OCI-LY7 (cell line): Measurements from ENCODE around the gene MN1. TPM values are rescaled to one million over a fixed set of nuclear protein-coding genes. Genes with fewer than 3 reads are reported as not detected.

Experiments used
- BruUV-seq: library from RNA; stranded (reverse); fragments of 400-500 nt; replicated peaks from 2 replicates; lab custom pipeline; 2021; lab: Mats Ljungman, UMichigan
- CTCF ChIA-PET: fragments of 300-600 bp; sonication (Branson Sonifier 250); formaldehyde crosslinking; loops from one replicate; lab custom pipeline; 2022; ENCODE audit warnings: antibody characterized with exemption; ENCODE audit not compliant: unreplicated experiment; lab: Charles Lee
- POLR2A ChIA-PET: fragments of 300-600 bp; sonication (Branson Sonifier 250); formaldehyde crosslinking; loops from one replicate; lab custom pipeline; 2022; ENCODE audit warnings: antibody characterized with exemption; lab: Charles Lee
- DNase-seq: peaks from one replicate; pipeline ENCODE4 v3.0.0-alpha.2; 2015; ENCODE audit warnings: low spot score
- H2AFZ ChIP-seq: fragments of 200-600 bp; sonication (generic), shearing (Covaris generic); 2 replicates; pipeline ENCODE4 v1.6.1; 2014; ENCODE audit warnings: mild to moderate bottlenecking, antibody characterized with exemption, low read length, moderate library complexity
- H3K27ac ChIP-seq: fragments of 200-600 bp; sonication (generic); 2 replicates; pipeline ENCODE4 v1.5.1; 2014; ENCODE audit warnings: mixed run types, low read depth, mild to moderate bottlenecking, moderate library complexity, low read length, inconsistent platforms; ENCODE audit not compliant: poor library complexity, severe bottlenecking
- H3K36me3 ChIP-seq: fragments of 200-600 bp; sonication (generic); 2 replicates; pipeline ENCODE4 v1.6.1; 2014; ENCODE audit warnings: mild to moderate bottlenecking, antibody characterized with exemption, low read length, moderate library complexity, mixed read lengths; ENCODE audit not compliant: insufficient read depth
- H3K4me1 ChIP-seq: fragments of 200-600 bp; sonication (generic); 2 replicates; pipeline ENCODE4 v1.5.1; 2014; ENCODE audit warnings: mild to moderate bottlenecking, low read length; ENCODE audit not compliant: insufficient read depth, poor library complexity, severe bottlenecking
- H3K4me2 ChIP-seq: fragments of 200-600 bp; sonication (generic); 2 replicates; pipeline ENCODE4 v1.6.1; 2014; ENCODE audit warnings: mild to moderate bottlenecking, low read length
- H3K4me3 ChIP-seq: fragments of 200-600 bp; sonication (generic); 2 replicates; pipeline ENCODE4 v1.5.1; 2014; ENCODE audit warnings: mild to moderate bottlenecking, low read depth, low read length; ENCODE audit not compliant: poor library complexity, severe bottlenecking
- H3K79me2 ChIP-seq: fragments of 200-600 bp; sonication (generic); 2 replicates; pipeline ENCODE4 v1.6.1; 2016; ENCODE audit warnings: low read depth, mild to moderate bottlenecking, low read length, moderate library complexity, mixed read lengths; ENCODE audit not compliant: insufficient read depth
- H3K9me2 ChIP-seq: fragments of 200-600 bp; sonication (generic); 2 replicates; pipeline ENCODE4 v1.6.1; 2016; ENCODE audit warnings: mild to moderate bottlenecking, low read length, mixed read lengths; ENCODE audit not compliant: insufficient read depth
- H3K9me3 ChIP-seq: fragments of 200-600 bp; sonication (generic); 2 replicates; pipeline ENCODE4 v1.6.1; 2014; ENCODE audit warnings: mild to moderate bottlenecking, mixed run types, low read length, mixed read lengths
- H4K20me1 ChIP-seq: fragments of 200-600 bp; sonication (generic); 2 replicates; pipeline ENCODE4 v1.6.1; 2014; ENCODE audit warnings: mild to moderate bottlenecking, antibody characterized with exemption, low read length, moderate library complexity, mixed read lengths; ENCODE audit not compliant: insufficient read depth
- CTCF ChIP-seq: fragments of 200-600 bp; sonication (generic); conservative IDR thresholded peaks from 2 replicates; pipeline ENCODE4 v1.5.1; 2014; ENCODE audit warnings: mild to moderate bottlenecking, antibody characterized with exemption, low read length, moderate library complexity, mixed read lengths
- EZH2phosphoT487 ChIP-seq: fragments of 200-600 bp; sonication (generic); IDR thresholded peaks from 2 replicates; pipeline ENCODE4 v1.6.1; 2018; ENCODE audit warnings: low read depth, borderline replicate concordance, mild to moderate bottlenecking, mixed run types, antibody characterized with exemption, low read length, moderate library complexity, mixed read lengths
- intact Hi-C: fragments of 100-400 bp; cut with micrococcal nuclease; formaldehyde crosslinking; loops from one replicate; pipeline ENCODE4 v1.10.0; 2022; ENCODE audit not compliant: unreplicated experiment
- total RNA-seq, 2 experiments: library from RNA; depleted of rRNA in 1 of 2; stranded (reverse); fragments of >200 nt in 1 of 2; shearing (Covaris generic) in 1 of 2; gene quantifications; 2 replicates each; pipeline ENCODE4 v1.2.3, GENCODE V29; 2014 to 2022

MN1 gene
- total RNA-seq, 2 experiments from 2014 or later = 0.47 TPM; not detected in 1

GRCh38 chr22:27788500-27789288 is 12.9 kb downstream of the MN1 start:
- no peaks in the 10 kb centered on the region for H3K79me2 ChIP-seq
- no peaks in the 10 kb centered on the region for H3K36me3 ChIP-seq
- no peaks in the 10 kb centered on the region for H3K9me3 ChIP-seq
- no peaks in the 10 kb centered on the region for H3K4me1 ChIP-seq
- ChIA-PET CTCF (no interaction called here), POLR2A (no interaction called here)
- H3K9me2 ChIP-seq = no peaks in the 10 kb centered on the region
- no peak overlapping the region for H3K27ac ChIP-seq
- no peak for DNase-seq
- TF ChIP-seq EZH2phosphoT487 (no peak), CTCF (no peak)
- no peak overlapping the region for H3K4me2 ChIP-seq
- H4K20me1 ChIP-seq = no peaks in the 10 kb centered on the region
- H2AFZ ChIP-seq = no peak overlapping the region
- H3K4me3 ChIP-seq = no peak overlapping the region
- BruUV-seq = no TSS peak
- intact Hi-C loops = no loop called here

GRCh38 chr22:27786965-27787364 is 14.6 kb downstream of the MN1 start:
- BruUV-seq = no TSS peak
- intact Hi-C loops = no loop called here

More at GRCh38 chr22:27786965-27787364, 14.6 kb downstream of the MN1 start:
- H2AFZ ChIP-seq = no peak overlapping the region
- CTCF ChIA-PET = no interaction called here
- no peak for TF ChIP-seq EZH2phosphoT487
- TF ChIP-seq CTCF = no peak
- H3K27ac ChIP-seq = no peak overlapping the region
- no peak overlapping the region for H3K4me3 ChIP-seq
- H3K36me3 ChIP-seq = no peaks in the 10 kb centered on the region
- H3K9me3 ChIP-seq = no peaks in the 10 kb centered on the region
- POLR2A ChIA-PET = no interaction called here
- H3K9me2 ChIP-seq = no peaks in the 10 kb centered on the region
- no peaks in the 10 kb centered on the region for H3K79me2 ChIP-seq
- no peak overlapping the region for H3K4me2 ChIP-seq
- no peaks in the 10 kb centered on the region for H3K4me1 ChIP-seq
- no peak for DNase-seq
- no peaks in the 10 kb centered on the region for H4K20me1 ChIP-seq
